ENCODE measurements around the gene ITIH1. TPM values are rescaled to one million over a fixed set of nuclear protein-coding genes. Genes with fewer than 3 reads are reported as not detected.

The ITIH1 gene
- total RNA-seq, 2 experiments from 2014 or later, result not detected

DNA sequence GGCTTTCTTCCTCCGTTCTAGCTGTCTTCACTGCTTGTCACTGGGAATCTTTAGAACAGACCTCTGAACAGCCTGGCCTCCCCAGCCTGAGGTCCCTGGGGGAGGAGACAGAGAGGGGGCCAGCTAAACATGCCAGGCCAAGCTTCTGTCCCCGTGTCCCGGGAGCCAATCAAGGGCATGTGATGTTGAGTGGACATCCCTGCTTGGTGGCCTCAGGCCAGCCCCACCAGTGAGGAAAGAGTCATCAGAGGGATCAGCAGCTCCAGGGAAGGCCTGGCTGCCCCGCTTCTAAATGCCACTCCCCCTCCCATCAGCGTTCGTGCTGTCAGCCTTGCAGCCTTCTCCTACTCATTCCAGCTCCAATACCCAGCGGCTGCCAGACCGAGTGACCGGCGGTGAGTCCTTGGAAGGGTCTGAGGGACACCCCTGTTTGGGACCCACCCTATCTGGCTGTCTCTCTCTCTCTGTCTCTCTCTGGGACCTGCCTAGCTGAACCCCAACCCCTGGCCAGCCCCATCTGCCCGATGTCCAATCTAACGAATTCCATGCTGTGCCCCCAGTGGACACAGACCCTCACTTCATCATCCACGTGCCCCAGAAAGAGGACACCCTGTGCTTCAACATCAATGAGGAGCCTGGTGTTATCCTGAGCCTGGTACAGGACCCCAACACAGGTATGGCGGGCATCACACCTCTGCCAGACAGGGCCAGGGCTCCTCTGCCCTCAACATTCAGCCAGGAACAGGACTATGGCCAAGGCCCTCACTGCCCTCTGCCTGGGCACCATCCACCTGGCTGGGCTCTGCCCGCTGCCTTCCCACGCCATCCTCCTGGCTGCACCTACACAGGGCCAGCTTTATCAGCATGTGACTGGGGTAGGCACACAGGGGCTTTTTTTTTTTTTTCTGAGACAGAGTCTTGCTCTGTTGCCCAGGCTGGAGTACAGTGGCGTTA, 10.6 kb downstream of the ITIH1 start:
- Mint-ChIP-seq H3K27me3 (peaks cover 3% of the 10 kb centered on the region), H3K27ac (no peak overlapping the region), H3K36me3 (ENCODE audit: low read depth) (no peaks in the 10 kb centered on the region), H3K4me1 (no peaks in the 10 kb centered on the region), H3K9me3 (no peaks in the 10 kb centered on the region), H3K4me3 (no peak overlapping the region)
- DNase-seq, result no peak
- POLR2A ChIA-PET, result no interaction called here
- CTCF ChIA-PET, result no interaction called here

DNA sequence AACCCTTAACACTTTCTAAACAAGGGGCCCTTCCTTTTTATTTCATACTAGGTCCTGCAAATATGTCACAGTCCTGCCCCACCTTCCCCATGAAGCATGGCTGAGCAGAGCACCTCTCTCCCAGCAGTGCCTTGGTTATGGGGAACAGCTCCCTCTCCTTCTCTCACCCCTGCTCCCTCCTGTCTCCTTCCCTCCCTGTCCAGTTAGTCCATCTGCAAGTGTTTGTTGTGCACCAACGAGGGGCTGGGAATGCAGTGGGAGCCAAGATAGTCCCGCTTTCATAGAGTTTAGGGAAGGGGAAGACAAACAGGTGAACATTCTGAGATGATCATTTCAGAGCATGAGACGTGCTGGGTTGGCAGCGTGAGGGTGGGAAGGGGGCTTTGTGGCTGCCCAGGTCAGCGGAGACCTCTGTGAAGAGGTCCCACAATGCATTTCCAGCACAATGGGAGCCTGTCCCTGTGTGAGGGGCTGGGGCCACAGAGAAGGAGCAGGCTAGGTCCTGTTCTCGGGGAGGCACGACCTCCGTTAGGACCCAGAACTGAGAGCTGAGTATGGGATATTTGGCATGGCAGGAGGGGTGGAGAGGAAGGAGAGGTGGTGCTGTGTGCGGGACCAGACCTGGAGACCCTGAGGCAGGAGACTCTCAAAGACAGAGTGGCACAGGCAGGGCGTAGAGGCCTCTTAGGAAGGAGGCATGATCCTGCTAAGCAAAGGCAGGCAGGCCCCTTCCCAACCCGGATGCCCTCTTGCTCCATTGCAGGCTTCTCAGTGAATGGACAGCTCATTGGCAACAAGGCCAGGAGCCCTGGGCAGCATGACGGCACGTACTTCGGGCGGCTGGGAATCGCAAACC, 11.7 kb downstream of the ITIH1 start:
- H3K9me3 Mint-ChIP-seq, result no peaks in the 10 kb centered on the region
- no peak overlapping the region for H3K4me3 Mint-ChIP-seq
- CTCF ChIA-PET, result interaction anchor here (1.5 kb wide), 1 partner anchor 10 kb away, joined by 6 read pairs; no protein-coding TSS in a partner anchor
- POLR2A ChIA-PET, result no interaction called here
- no peak overlapping the region for H3K27ac Mint-ChIP-seq
- H3K27me3 Mint-ChIP-seq, result no peaks in the 10 kb centered on the region
- no peaks in the 10 kb centered on the region for H3K36me3 Mint-ChIP-seq (ENCODE audit: low read depth)
- H3K4me1 Mint-ChIP-seq, result no peaks in the 10 kb centered on the region
- no peak for DNase-seq

DNA sequence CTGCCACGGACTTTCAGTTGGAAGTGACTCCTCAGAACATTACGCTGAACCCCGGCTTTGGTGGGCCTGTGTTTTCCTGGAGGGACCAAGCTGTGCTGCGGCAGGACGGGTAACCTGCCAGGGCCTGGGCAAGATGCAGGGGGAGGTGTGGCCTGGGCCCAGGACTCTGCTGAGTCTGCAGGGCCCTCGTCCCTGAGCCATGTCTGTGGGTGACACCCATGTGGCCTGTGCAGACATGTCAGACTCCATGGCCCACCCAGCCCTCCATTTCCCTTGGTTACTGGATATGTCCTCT, 12.3 kb downstream of the ITIH1 start:
- Mint-ChIP-seq H3K4me1 (no peaks in the 10 kb centered on the region), H3K27me3 (no peaks in the 10 kb centered on the region), H3K9me3 (no peaks in the 10 kb centered on the region), H3K27ac (no peak overlapping the region), H3K36me3 (ENCODE audit: low read depth) (no peaks in the 10 kb centered on the region), H3K4me3 (no peak overlapping the region)
- CTCF ChIA-PET, result interaction anchor here (1.5 kb wide), 1 partner anchor 9 kb away, joined by 6 read pairs; no protein-coding TSS in a partner anchor
- DNase-seq, result no peak
- POLR2A ChIA-PET, result no interaction called here

GRCh38 chr3:52790337-52790736, 12.9 kb downstream of the ITIH1 start:
- Mint-ChIP-seq H3K36me3 (ENCODE audit: low read depth) (no peaks in the 10 kb centered on the region), H3K27ac (no peak overlapping the region), H3K4me3 (no peak overlapping the region), H3K27me3 (no peaks in the 10 kb centered on the region), H3K9me3 (no peaks in the 10 kb centered on the region), H3K4me1 (no peaks in the 10 kb centered on the region)
- DNase-seq, result no peak
- POLR2A ChIA-PET, result no interaction called here
- CTCF ChIA-PET, result interaction anchor here (1.5 kb wide), 1 partner anchor 8 kb away, joined by 6 read pairs; no protein-coding TSS in a partner anchor

DNA sequence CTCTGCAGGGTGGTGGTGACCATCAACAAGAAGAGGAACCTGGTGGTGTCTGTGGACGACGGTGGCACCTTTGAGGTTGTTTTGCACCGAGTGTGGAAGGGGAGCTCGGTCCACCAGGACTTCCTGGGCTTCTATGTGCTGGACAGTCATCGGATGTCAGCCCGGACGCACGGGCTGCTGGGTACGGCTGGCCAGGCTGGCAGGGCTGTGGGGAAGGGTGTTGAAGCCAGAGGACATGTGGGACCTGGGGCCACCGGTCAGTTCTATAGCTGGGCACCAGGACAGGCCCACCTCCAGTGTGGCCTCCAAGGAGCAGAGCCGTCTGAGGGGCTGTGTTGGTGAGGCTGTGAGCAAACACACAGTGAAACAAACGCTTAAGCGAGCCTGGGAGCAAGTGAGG, 13.3 kb downstream of the ITIH1 start:
- Mint-ChIP-seq H3K27me3 (no peaks in the 10 kb centered on the region), H3K4me3 (no peak overlapping the region), H3K4me1 (no peaks in the 10 kb centered on the region), H3K9me3 (no peaks in the 10 kb centered on the region), H3K27ac (no peak overlapping the region), H3K36me3 (ENCODE audit: low read depth) (no peaks in the 10 kb centered on the region)
- no peak for DNase-seq
- ChIA-PET CTCF (interaction anchor here (1.5 kb wide), 1 partner anchor 8 kb away, joined by 6 read pairs; no protein-coding TSS in a partner anchor), POLR2A (interaction anchor here (1.2 kb wide), 1 partner anchor 10 kb away, joined by 3 read pairs; no protein-coding TSS in a partner anchor)

- H3K36me3 Mint-ChIP-seq (ENCODE audit: low read depth), result no peaks in the 10 kb centered on the region
- POLR2A ChIA-PET, result interaction anchor here (1.2 kb wide), 1 partner anchor 9 kb away, joined by 3 read pairs; no protein-coding TSS in a partner anchor
- CTCF ChIA-PET, result no interaction called here
- no peak overlapping the region for H3K4me3 Mint-ChIP-seq
- no peak for DNase-seq
- no peaks in the 10 kb centered on the region for H3K9me3 Mint-ChIP-seq
- H3K27ac Mint-ChIP-seq, result no peak overlapping the region
- no peaks in the 10 kb centered on the region for H3K4me1 Mint-ChIP-seq
- no peaks in the 10 kb centered on the region for H3K27me3 Mint-ChIP-seq
These were observed 14.0 kb downstream of the ITIH1 start for GRCh38 chr3:52791366-52791765.

DNA sequence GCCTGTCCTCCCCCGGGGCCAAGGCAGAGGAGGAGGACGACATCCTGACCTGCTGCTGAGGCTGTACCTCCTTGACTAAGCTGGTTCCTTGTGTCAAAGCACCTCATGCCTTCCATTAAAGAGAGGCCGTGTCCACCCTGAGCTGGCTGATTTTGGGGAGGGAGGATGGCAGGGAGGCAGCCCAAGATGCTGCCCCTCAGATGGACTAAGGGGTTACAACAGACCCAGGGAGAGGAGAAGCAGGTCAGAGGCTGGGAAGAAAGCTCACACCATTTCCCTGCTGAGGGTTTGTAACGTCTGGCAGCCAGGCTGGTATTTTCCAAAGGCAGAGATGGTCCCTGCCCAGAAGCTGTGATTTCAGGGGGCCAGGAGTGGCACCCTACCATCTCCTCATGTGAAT, 14.5 kb downstream of the ITIH1 start:
- H3K4me3 Mint-ChIP-seq, result no peak overlapping the region
- DNase-seq, result no peak
- ChIA-PET POLR2A (interaction anchor here (1.2 to 2.2 kb wide), 2 partner anchors 9 to 20 kb away, joined by 3 to 9 read pairs; partner anchors contain the start of gene NEK4), CTCF (no interaction called here)
- H3K36me3 Mint-ChIP-seq (ENCODE audit: low read depth), result no peaks in the 10 kb centered on the region
- no peaks in the 10 kb centered on the region for H3K4me1 Mint-ChIP-seq
- H3K9me3 Mint-ChIP-seq, result no peaks in the 10 kb centered on the region
- no peak overlapping the region for H3K27ac Mint-ChIP-seq
- H3K27me3 Mint-ChIP-seq, result no peaks in the 10 kb centered on the region

DNA sequence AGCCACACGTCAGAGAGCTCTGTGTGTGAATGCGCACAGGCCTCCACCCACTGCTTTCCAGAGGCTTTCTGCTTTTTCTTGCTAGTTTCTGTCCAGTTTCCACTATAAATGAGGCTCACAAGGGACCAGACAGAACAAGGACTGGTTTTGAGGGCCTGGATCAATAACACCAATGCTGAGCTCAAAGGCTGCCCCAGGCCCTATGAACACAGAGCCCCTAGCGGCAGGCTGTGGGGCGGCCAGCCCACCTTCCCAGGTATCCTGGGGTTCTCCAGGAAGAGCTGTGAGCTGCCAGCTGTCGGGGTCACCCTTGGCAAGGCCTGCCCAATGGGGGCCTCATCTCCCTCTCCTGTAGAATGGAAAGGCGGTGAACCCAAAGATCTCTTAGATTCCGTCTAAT, 15.0 kb downstream of the ITIH1 start:
- no peaks in the 10 kb centered on the region for H3K4me1 Mint-ChIP-seq
- ChIA-PET POLR2A (interaction anchor here (2.2 kb wide), 1 partner anchor 21 kb away, joined by 9 read pairs; the partner anchor contains the start of gene NEK4), CTCF (interaction anchor here (0.5 to 0.7 kb wide), 2 partner anchors 29 to 75 kb away, joined by 3 read pairs; no protein-coding TSS in a partner anchor)
- no peaks in the 10 kb centered on the region for H3K36me3 Mint-ChIP-seq (ENCODE audit: low read depth)
- H3K27me3 Mint-ChIP-seq, result no peaks in the 10 kb centered on the region
- no peak for DNase-seq
- no peak overlapping the region for H3K4me3 Mint-ChIP-seq
- no peaks in the 10 kb centered on the region for H3K9me3 Mint-ChIP-seq
- H3K27ac Mint-ChIP-seq, result no peak overlapping the region

DNA sequence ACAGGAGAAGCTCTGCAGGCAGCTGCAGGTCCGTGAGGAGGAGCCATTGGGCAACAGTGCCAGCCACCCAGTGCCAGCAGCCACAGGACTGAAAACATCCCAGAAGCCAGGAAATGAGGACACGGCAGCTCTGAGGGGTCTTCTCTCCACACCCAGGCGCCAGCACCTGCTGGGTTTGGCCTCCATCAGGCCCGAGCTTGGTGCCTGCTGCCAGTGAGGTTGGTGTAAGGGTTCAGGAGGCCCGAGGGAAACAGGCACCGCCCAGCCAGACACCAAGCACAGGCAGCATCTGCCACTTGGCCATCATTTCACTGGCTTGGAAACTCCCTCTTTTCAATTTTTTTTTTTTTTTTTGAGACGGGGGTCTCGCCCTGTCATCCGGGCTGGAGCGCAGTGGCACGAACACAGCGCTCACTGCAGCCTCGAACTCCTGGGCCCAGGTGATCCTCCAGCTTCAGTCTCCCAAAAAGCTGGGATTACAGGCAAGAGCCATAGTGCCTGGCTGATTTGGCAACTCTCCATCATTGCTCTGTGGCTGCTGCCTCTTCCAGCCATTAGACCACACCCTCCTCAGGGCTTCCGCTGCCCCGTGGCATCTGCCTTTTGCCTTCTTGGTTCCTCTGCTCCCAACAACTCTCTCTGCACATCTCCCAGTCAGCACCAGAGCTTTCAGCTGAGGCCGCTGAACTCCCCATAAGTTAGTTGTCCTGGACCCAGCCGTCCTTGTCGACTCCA, 15.7 kb downstream of the ITIH1 start:
- ChIA-PET POLR2A (interaction anchor here (2.2 kb wide), 1 partner anchor 22 kb away, joined by 9 read pairs; the partner anchor contains the start of gene NEK4), CTCF (interaction anchor here (0.7 kb wide), 1 partner anchor 28 kb away, joined by 3 read pairs; no protein-coding TSS in a partner anchor)
- no peaks in the 10 kb centered on the region for H3K9me3 Mint-ChIP-seq
- H3K36me3 Mint-ChIP-seq (ENCODE audit: low read depth), result no peaks in the 10 kb centered on the region
- no peaks in the 10 kb centered on the region for H3K27me3 Mint-ChIP-seq
- no peak overlapping the region for H3K27ac Mint-ChIP-seq
- DNase-seq, result no peak
- no peak overlapping the region for H3K4me3 Mint-ChIP-seq
- no peaks in the 10 kb centered on the region for H3K4me1 Mint-ChIP-seq

DNA sequence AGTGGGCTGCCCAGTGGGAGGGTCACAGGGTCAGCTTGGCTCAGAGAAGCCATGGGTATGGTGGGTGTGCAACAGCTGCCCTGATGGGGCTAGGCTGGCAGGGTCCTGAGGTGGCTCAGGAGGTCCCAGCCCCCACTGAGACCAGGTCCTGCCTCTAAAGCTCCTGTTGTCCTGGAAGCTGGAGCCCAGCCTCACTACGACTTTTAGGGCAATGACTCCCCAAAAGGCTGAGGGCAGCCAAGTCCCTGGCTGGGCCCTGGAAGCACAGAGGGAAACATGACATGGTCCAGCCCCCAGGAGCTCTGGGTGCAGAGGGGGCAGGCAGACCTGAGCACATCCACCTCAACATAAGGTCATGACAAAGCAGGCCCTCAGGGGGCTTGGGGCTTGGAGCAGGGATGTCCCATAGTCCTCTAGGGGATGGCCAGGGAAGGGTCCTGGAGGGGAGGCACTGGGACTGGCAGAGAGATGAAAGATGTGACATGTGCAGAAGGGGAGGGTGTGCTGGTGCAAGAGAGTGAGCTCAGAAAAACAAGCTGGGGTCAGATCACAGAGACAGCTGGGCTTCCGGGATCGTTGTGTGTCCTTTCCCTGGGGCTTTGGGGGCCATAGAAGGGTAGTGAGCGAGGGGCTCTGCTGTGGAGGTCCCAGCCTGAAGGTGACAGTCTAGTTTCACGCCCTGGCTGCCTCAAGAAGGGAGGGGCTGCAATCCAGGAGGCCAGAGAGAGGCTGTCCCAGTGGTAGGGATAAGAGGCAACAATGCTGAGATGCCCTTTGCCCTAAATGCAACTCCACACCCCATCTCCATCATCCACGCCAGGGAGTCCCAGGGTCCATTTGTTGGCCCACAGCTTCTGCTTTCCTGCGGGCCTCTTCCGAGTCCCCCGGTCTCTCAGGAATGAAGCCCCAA, 16.6 kb downstream of the ITIH1 start:
- DNase-seq, result no peak
- Mint-ChIP-seq H3K27me3 (no peaks in the 10 kb centered on the region), H3K4me3 (no peak overlapping the region), H3K27ac (no peak overlapping the region), H3K36me3 (ENCODE audit: low read depth) (no peaks in the 10 kb centered on the region), H3K9me3 (no peaks in the 10 kb centered on the region), H3K4me1 (no peaks in the 10 kb centered on the region)
- ChIA-PET CTCF (no interaction called here), POLR2A (interaction anchor here (2.2 kb wide), 1 partner anchor 22 kb away, joined by 9 read pairs; the partner anchor contains the start of gene NEK4)

- ChIA-PET POLR2A (no interaction called here), CTCF (no interaction called here)
- Mint-ChIP-seq H3K4me3 (no peak within 1 kb of the TSS), H3K9me3 (no peaks in the 10 kb centered on the region), H3K27ac (no peak within 1 kb of the TSS), H3K4me1 (no peaks in the 10 kb centered on the region), H3K27me3 (no peaks in the 10 kb centered on the region), H3K36me3 (ENCODE audit: low read depth) (no peaks in the 10 kb centered on the region)
- no peak for DNase-seq
These were observed 17.3 kb downstream of the ITIH1 start, which contains the start of gene ITIH3 for GRCh38 chr3:52794612-52795099. Gene ITIH3, plus strand, starts transcription at chr3:52794796. Its CDS starts 8 bp downstream, at chr3:52794804.
